ENCODE results near the gene KIAA0586. TPM values are rescaled to one million over a fixed set of nuclear protein-coding genes. Genes with fewer than 3 reads are reported as not detected.
"Not testable (repeated sequence)": the region's sequence is repeated elsewhere in the genome, so short reads cannot be mapped to it uniquely, and the experiment has no call there.

KIAA0586 gene
- polyA plus RNA-seq, 4 donors, result 19.3 to 24.2 (median 21.9) TPM

GRCh38 chr14:58541633-58542022, 114.1 kb downstream of the KIAA0586 start:
- DNase-seq (ENCODE audit: low read depth in 4 of 4, low spot score in 3 of 4), result no peak

GRCh38 chr14:58543253-58543652, 115.7 kb downstream of the KIAA0586 start:
- DNase-seq (ENCODE audit: low read depth in 4 of 4, low spot score in 3 of 4), result no peak

- no peak for DNase-seq (ENCODE audit: low read depth in 4 of 4, low spot score in 3 of 4)
Observed at GRCh38 chr14:58547649-58548048, 120.1 kb downstream of the KIAA0586 start.

- no peak for DNase-seq (ENCODE audit: low read depth in 4 of 4, low spot score in 3 of 4)
Observed at GRCh38 chr14:58549105-58549757, 121.7 kb downstream of the KIAA0586 start.

- DNase-seq (ENCODE audit: low read depth in 4 of 4, low spot score in 3 of 4), result no peak
Observed at GRCh38 chr14:58553959-58554358, 126.4 kb downstream of the KIAA0586 start.

- DNase-seq (ENCODE audit: low read depth in 4 of 4, low spot score in 3 of 4), result no peak
Observed at GRCh38 chr14:58555647-58556046, 128.1 kb downstream of the KIAA0586 start.

- no peak for DNase-seq (ENCODE audit: low read depth in 4 of 4, low spot score in 3 of 4)
Observed at GRCh38 chr14:58557242-58557641, 129.7 kb downstream of the KIAA0586 start.

GRCh38 chr14:58560208-58560607, 132.7 kb downstream of the KIAA0586 start:
- DNase-seq (ENCODE audit: low read depth in 4 of 4, low spot score in 3 of 4), result no peak

GRCh38 chr14:58562141-58562540, 134.6 kb downstream of the KIAA0586 start:
- DNase-seq (ENCODE audit: low read depth in 4 of 4, low spot score in 3 of 4), result no peak

- no peak for DNase-seq (ENCODE audit: low read depth in 4 of 4, low spot score in 3 of 4)
Observed at GRCh38 chr14:58563978-58564377, 136.5 kb downstream of the KIAA0586 start.

- no peak for DNase-seq (ENCODE audit: low read depth in 4 of 4, low spot score in 3 of 4)
Observed at GRCh38 chr14:58565832-58566231, 138.3 kb downstream of the KIAA0586 start.

GRCh38 chr14:58566979-58567378, 139.5 kb downstream of the KIAA0586 start:
- DNase-seq (ENCODE audit: low read depth in 4 of 4, low spot score in 3 of 4), result no peak

- DNase-seq (ENCODE audit: low read depth in 4 of 4, low spot score in 3 of 4), result no peak
Observed at GRCh38 chr14:58568322-58568721, 140.8 kb downstream of the KIAA0586 start.

- no peak for DNase-seq (ENCODE audit: low read depth in 4 of 4, low spot score in 3 of 4)
Observed at GRCh38 chr14:58571256-58571655, 143.7 kb downstream of the KIAA0586 start.

GRCh38 chr14:58571769-58572472, 144.4 kb downstream of the KIAA0586 start:
- DNase-seq (ENCODE audit: low read depth in 4 of 4, low spot score in 3 of 4), result peak in 1 of 4 donors; percentile 46

GRCh38 chr14:58572473-58572853, 144.9 kb downstream of the KIAA0586 start:
- no peak for DNase-seq (ENCODE audit: low read depth in 4 of 4, low spot score in 3 of 4)

- no peak for DNase-seq (ENCODE audit: low read depth in 4 of 4, low spot score in 3 of 4)
Observed at GRCh38 chr14:58572863-58573262, 145.3 kb downstream of the KIAA0586 start.

GRCh38 chr14:58574623-58575022, 147.1 kb downstream of the KIAA0586 start:
- DNase-seq (ENCODE audit: low read depth in 4 of 4, low spot score in 3 of 4), result no peak

GRCh38 chr14:58575956-58576355, 148.4 kb downstream of the KIAA0586 start:
- DNase-seq (ENCODE audit: low read depth in 4 of 4, low spot score in 3 of 4), result no peak

- not testable (repeated sequence) for DNase-seq (ENCODE audit: low read depth in 4 of 4, low spot score in 3 of 4)
Observed at GRCh38 chr14:58580035-58580434, 152.5 kb downstream of the KIAA0586 start.

GRCh38 chr14:58581389-58581788, 153.9 kb downstream of the KIAA0586 start:
- not testable (repeated sequence) for DNase-seq (ENCODE audit: low read depth in 4 of 4, low spot score in 3 of 4)

GRCh38 chr14:58584383-58584782, 156.9 kb downstream of the KIAA0586 start:
- no peak for DNase-seq (ENCODE audit: low read depth in 4 of 4, low spot score in 3 of 4)

All from left renal pelvis (tissue), 4 donors.